HS-27A (cell line): ENCODE results near the gene DOK5.

Source experiments
- DNase-seq: peaks from one replicate; pipeline ENCODE4 v3.0.0-alpha.2; 2012; ENCODE audit warnings: low read depth, missing footprints

DOK5 gene

DNA sequence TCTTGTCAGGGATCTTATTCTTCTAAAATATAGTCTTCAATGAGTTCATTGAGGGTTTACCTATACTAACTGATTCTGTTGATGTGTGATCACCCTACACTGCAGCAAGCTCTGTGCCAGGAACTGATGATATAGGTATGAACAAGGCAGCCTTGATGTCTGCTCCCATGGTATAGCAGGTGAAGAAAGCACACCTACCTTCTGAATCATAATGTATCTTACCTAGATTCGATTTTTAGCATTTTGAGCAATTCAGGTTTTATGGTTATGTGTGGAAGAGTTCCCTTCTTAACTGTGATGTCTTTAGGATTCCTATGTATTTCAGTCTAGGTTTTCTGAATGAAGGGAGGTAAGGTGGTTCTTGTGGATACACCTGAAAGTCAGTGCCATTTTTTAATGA, 223.0 kb downstream of the DOK5 start:
- DNase-seq: no peak
